Measurements from ENCODE around the gene CDC6. TPM values are rescaled to one million over a fixed set of nuclear protein-coding genes. Genes with fewer than 3 reads are reported as not detected.

Gene CDC6
- total RNA-seq, 1 experiment from 2014 or later: 87.9 TPM

DNA sequence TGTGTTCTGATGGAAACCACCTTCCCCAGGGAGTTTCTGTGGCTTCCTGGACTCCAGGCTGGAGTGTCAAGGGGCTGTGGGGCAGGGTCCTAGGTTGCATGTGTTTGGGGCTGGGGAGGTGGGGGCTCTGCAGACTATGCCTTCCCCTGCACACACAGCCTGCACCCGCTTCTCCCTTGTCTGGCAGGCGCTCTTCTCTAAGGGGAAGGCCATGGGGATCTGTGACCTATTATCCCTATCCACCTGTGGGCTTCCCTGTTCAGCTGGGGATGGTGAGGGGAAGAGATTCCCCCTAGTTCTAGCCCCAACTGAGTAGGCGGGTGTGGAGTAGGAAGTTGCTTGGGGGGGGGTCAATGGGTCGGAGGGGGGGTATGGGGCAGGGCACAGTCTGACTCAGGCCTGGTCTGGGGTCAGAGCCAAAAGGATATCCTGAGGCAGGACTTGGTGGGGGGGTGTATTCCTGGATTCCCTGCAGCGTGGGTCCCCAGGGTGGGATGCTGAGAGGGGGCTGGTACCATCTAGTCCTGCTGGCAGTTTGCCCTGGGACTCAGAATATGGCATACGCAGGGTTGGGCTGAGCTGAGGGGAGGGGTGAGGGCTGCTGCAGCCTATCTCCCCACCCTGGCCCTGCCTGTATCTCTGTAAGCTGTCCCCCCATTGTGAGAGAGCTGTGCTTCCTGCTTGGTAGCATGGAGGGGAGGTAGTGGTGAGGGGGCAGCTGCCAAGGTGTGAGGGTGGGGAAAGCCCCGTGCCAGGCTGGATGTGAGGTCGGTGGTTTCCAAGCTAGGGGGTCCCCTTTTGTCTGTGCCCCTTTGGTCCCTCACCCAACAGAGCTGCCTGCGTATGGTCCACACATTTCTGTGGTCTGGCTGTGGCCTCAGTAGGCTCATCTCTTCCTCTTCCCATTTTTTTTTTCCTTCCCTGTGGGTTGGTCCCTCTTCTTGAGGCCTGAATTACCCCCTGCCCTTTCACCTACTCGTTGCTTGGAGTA is 36.0 kb downstream of the CDC6 start:
- peak; percentile 70 for DNase-seq (ENCODE audit: low spot score)

- no peak for DNase-seq (ENCODE audit: low spot score)
These were observed 37.7 kb downstream of the CDC6 start for GRCh38 chr17:40325156-40326013.

DNA sequence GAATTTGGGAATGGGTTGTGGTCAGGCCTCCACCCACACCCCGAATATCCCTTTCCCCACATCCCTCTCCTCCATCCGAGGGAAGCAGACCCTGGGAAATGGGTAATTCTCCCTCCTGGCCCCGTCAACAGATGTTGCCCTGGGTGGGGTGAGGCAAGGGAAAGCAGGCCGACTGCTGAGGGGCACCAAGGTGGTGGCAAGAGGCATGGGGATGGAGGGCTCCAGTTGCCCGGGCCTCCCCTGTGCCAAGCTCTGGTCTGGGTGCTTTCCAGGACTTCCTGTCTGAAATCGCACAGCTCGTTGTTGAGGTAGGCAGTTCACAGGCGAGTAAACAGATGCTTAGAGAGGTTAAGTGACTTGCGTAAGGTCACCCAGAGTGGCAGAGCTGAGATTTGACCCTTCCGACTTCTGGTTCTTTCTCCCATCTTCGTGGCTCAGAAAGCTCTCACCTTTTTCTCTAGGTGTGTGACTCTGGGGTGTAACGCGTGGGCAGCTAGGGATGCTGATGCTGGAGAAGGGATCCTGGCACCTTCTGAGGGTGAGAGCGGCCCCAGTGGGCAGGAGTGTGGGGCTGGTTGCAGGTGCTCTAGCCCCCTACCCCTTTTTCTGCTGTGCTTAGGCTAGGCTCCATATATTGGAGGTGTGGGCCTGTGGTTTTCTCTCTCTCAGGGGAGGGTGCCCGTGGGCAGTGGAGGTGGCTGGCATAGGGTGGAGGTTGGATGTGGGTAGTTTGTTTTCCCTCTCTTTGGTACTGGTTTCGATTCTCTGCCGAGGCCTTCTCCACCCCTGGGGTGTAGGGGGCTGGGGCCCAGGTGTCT is 38.5 kb downstream of the CDC6 start:
- DNase-seq (ENCODE audit: low spot score): no peak

GRCh38 chr17:40326832-40327199 is 39.1 kb downstream of the CDC6 start:
- no peak for DNase-seq (ENCODE audit: low spot score)

DNA sequence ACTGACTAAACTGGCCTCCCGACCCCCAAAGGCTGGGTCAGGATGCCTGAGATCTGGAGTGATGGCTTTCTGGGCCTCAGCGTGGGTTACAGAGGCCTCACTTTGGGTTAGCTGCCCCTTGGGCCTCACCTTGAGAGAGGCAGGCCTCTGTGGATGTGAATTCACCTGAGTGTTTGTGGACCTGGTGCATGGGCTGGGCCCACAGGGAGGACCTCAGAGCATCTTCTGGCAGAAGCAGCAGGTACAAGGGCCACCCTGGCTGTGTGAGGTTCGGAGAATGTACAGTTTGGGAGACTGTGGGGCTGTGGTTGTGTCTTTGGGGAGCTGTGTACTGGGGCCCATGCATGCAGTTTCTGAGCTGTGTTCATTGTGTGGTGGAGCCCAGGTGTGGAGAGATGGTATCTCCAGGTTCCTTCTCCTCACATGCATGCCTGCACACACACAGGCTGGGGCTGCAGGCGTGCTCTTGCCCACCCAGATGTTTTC is 39.6 kb downstream of the CDC6 start:
- DNase-seq (ENCODE audit: low spot score): no peak

DNA sequence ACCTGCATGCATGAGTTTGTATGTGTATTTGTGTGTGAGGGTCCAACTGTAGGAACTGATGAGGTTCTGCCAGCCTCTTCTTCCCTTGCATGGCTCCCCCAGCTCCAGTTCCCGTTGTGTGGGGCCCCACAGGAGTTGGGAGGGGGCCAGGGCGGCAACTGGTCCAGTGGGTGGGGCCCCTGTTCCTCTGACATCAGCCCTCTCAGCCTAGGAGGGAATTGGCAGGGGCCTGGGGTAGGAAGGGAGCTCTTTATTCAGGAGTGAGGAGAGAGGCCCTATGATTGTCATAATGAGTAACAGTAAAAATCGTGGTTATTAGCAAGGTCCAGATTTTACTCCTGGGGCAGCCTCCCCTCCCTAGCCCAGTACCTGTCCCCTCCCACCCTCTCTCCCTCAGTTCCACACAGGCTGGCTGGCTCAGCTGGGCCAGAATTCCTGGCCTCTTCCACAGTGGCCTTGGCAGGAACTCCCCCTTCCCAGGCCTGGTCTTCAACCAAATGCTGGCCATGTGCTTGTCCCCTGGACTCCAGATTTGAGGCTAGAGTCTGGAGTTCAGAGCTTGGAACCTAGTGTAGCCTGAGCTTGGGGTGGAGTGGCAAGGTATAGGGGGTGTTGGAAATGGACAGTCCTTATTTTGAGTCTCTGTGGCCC is 40.2 kb downstream of the CDC6 start:
- DNase-seq (ENCODE audit: low spot score): no peak

- DNase-seq (ENCODE audit: low spot score): no peak
These were observed 40.7 kb downstream of the CDC6 start for GRCh38 chr17:40328386-40328766.

- DNase-seq (ENCODE audit: low spot score): peak; percentile 47
These were observed 42.4 kb downstream of the CDC6 start for GRCh38 chr17:40329839-40330794.

- no peak for DNase-seq (ENCODE audit: low spot score)
These were observed 43.3 kb downstream of the CDC6 start for GRCh38 chr17:40330850-40331470.

GRCh38 chr17:40331743-40332641 is 44.3 kb downstream of the CDC6 start:
- peak; percentile 85 for DNase-seq (ENCODE audit: low spot score)

- no peak for DNase-seq (ENCODE audit: low spot score)
These were observed 46.2 kb downstream of the CDC6 start for GRCh38 chr17:40333781-40334448.

DNA sequence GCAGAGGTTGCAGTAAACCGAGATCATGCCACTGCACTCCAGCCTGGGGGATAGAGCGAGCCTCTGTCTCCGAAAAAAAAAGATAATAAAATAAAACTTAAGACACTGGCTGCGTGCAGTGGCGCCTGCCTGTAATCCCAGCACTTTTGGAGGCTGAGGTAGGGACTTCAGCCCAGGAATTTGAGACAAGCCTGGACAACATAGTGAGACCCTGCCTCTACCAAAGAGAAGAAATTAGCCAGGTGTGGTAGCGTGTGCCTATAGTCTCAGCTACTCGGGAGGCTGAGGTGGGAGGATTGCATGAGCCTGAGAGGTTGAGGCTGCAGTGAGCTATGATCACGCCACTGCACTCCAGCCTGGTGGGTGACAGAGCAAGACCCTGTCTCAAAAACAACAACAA is 47.9 kb downstream of the CDC6 start:
- DNase-seq (ENCODE audit: low spot score): no peak

- no peak for DNase-seq (ENCODE audit: low spot score)
These were observed 49.7 kb downstream of the CDC6 start for GRCh38 chr17:40337351-40337750.

- DNase-seq (ENCODE audit: low spot score): no peak
These were observed 50.4 kb downstream of the CDC6 start for GRCh38 chr17:40338058-40338457.

GRCh38 chr17:40338941-40339649 is 51.4 kb downstream of the CDC6 start:
- DNase-seq (ENCODE audit: low spot score): no peak

GRCh38 chr17:40340327-40340726 is 52.6 kb downstream of the CDC6 start:
- no peak for DNase-seq (ENCODE audit: low spot score)

Measured in A172 (cell line).